Measurements from ENCODE around the gene JAKMIP1.
A peak's percentile ranks its signal among the peaks of the same experiment; 100 is the strongest.

JAKMIP1 gene

GRCh38 chr4:6235012-6235411, 34.7 kb upstream of the JAKMIP1 start:
- no peaks in the 10 kb centered on the region for H3K36me3 ChIP-seq
- H3K27ac ChIP-seq: no peak overlapping the region
- no peaks in the 10 kb centered on the region for H3K27me3 ChIP-seq (ENCODE audit: insufficient read depth, low read depth, severe bottlenecking)
- H3K4me3 ChIP-seq (ENCODE audit: low read depth, low read length): no peak overlapping the region
- no peak for DNase-seq
- TF ChIP-seq, protein P1, sequence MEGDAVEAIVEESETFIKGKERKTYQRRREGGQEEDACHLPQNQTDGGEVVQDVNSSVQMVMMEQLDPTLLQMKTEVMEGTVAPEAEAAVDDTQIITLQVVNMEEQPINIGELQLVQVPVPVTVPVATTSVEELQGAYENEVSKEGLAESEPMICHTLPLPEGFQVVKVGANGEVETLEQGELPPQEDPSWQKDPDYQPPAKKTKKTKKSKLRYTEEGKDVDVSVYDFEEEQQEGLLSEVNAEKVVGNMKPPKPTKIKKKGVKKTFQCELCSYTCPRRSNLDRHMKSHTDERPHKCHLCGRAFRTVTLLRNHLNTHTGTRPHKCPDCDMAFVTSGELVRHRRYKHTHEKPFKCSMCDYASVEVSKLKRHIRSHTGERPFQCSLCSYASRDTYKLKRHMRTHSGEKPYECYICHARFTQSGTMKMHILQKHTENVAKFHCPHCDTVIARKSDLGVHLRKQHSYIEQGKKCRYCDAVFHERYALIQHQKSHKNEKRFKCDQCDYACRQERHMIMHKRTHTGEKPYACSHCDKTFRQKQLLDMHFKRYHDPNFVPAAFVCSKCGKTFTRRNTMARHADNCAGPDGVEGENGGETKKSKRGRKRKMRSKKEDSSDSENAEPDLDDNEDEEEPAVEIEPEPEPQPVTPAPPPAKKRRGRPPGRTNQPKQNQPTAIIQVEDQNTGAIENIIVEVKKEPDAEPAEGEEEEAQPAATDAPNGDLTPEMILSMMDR (IDR thresholded peaks at IDR 0.05; ENCODE audit: low read depth, low read length): no peak
- H3K9me3 ChIP-seq (ENCODE audit: severe bottlenecking): no peaks in the 10 kb centered on the region

GRCh38 chr4:6233929-6234328, 33.6 kb upstream of the JAKMIP1 start:
- Histone ChIP-seq H3K9me3 (ENCODE audit: severe bottlenecking) (no peaks in the 10 kb centered on the region), H3K4me3 (ENCODE audit: low read depth, low read length) (no peak overlapping the region), H3K27ac (no peak overlapping the region), H3K36me3 (no peaks in the 10 kb centered on the region), H3K27me3 (ENCODE audit: insufficient read depth, low read depth, severe bottlenecking) (no peaks in the 10 kb centered on the region)
- TF ChIP-seq, protein P1 (IDR thresholded peaks at IDR 0.05; ENCODE audit: low read depth, low read length): no peak
- DNase-seq: no peak

- TF ChIP-seq, protein P1 (IDR thresholded peaks at IDR 0.05; ENCODE audit: low read depth, low read length): no peak
- H3K36me3 ChIP-seq: no peaks in the 10 kb centered on the region
- no peak overlapping the region for H3K4me3 ChIP-seq (ENCODE audit: low read depth, low read length)
- no peaks in the 10 kb centered on the region for H3K27me3 ChIP-seq (ENCODE audit: insufficient read depth, low read depth, severe bottlenecking)
- peak; percentile 5 for DNase-seq
- H3K27ac ChIP-seq: no peak overlapping the region
- no peaks in the 10 kb centered on the region for H3K9me3 ChIP-seq (ENCODE audit: severe bottlenecking)
Observed at GRCh38 chr4:6232836-6233785, 32.8 kb upstream of the JAKMIP1 start.

GRCh38 chr4:6231663-6232165, 31.4 kb upstream of the JAKMIP1 start:
- Histone ChIP-seq H3K4me3 (ENCODE audit: low read depth, low read length) (no peak overlapping the region), H3K27ac (no peak overlapping the region), H3K9me3 (ENCODE audit: severe bottlenecking) (no peaks in the 10 kb centered on the region), H3K27me3 (ENCODE audit: insufficient read depth, low read depth, severe bottlenecking) (no peaks in the 10 kb centered on the region), H3K36me3 (no peaks in the 10 kb centered on the region)
- peak; percentile 4 for DNase-seq
- TF ChIP-seq, protein P1 (IDR thresholded peaks at IDR 0.05; ENCODE audit: low read depth, low read length): no peak

GRCh38 chr4:6230827-6231662, 30.7 kb upstream of the JAKMIP1 start:
- Histone ChIP-seq H3K9me3 (ENCODE audit: severe bottlenecking) (no peaks in the 10 kb centered on the region), H3K36me3 (no peaks in the 10 kb centered on the region), H3K4me3 (ENCODE audit: low read depth, low read length) (no peak overlapping the region), H3K27ac (no peak overlapping the region), H3K27me3 (ENCODE audit: insufficient read depth, low read depth, severe bottlenecking) (no peaks in the 10 kb centered on the region)
- DNase-seq: peak; percentile 4
- TF ChIP-seq, protein P1 (IDR thresholded peaks at IDR 0.05; ENCODE audit: low read depth, low read length): no peak
